Stimulated activated CD8-positive, alpha-beta memory T cell treated with anti-CD3 and anti-CD28 coated beads, Interleukin-4, amount 100 ng/mL, for 24 hours (primary cell): ENCODE results near the gene PC.
"Not testable (repeated sequence)": the region's sequence is repeated elsewhere in the genome, so short reads cannot be mapped to it uniquely, and the experiment has no call there.

Source experiments
- DNase-seq: peaks from one replicate; pipeline ENCODE4 v3.0.0-alpha.2; 2020; ENCODE audit warnings: low read depth

PC gene, protein sequence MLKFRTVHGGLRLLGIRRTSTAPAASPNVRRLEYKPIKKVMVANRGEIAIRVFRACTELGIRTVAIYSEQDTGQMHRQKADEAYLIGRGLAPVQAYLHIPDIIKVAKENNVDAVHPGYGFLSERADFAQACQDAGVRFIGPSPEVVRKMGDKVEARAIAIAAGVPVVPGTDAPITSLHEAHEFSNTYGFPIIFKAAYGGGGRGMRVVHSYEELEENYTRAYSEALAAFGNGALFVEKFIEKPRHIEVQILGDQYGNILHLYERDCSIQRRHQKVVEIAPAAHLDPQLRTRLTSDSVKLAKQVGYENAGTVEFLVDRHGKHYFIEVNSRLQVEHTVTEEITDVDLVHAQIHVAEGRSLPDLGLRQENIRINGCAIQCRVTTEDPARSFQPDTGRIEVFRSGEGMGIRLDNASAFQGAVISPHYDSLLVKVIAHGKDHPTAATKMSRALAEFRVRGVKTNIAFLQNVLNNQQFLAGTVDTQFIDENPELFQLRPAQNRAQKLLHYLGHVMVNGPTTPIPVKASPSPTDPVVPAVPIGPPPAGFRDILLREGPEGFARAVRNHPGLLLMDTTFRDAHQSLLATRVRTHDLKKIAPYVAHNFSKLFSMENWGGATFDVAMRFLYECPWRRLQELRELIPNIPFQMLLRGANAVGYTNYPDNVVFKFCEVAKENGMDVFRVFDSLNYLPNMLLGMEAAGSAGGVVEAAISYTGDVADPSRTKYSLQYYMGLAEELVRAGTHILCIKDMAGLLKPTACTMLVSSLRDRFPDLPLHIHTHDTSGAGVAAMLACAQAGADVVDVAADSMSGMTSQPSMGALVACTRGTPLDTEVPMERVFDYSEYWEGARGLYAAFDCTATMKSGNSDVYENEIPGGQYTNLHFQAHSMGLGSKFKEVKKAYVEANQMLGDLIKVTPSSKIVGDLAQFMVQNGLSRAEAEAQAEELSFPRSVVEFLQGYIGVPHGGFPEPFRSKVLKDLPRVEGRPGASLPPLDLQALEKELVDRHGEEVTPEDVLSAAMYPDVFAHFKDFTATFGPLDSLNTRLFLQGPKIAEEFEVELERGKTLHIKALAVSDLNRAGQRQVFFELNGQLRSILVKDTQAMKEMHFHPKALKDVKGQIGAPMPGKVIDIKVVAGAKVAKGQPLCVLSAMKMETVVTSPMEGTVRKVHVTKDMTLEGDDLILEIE

DNA sequence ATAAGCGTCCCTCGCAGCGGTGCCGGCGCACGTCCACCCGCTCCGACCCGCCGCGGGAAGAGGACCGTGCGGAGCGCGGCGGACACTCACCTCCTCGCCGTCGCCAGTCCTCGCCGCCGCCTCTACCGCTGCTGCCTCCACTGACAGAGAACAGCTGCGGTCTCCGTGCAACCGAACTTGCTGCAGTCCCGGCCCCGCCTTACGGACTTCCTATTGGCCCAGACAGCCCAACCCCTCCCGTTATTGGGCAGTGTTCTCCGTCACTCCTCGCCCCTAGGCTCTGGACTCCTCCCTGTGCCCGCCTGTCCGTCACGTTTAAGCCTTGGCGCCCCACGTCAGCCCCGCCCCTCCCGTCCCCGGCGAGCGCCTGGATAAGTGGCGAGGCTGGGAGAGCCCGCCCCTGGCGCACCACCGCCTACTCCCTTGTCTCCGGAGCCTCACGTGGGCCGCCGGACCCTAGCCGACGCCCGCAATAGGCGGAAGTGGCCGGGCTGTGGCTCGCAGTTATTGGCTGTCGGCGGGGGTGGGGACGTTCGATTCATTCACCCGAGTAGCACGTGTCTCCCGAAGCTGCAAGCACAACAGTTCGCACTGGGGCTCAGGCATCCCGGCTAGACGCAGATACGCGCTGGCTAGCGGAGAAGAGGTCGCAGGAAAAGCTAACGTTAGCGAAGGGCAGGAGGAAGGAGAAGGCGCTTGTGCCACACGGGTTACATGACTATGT is at the start of gene PC:
PC (minus strand) TSS at position 152 of the 724 bp plus-strand sequence. CDS start 86,224 bp downstream, outside the sequence.
- DNase-seq: peak; percentile 96

DNA sequence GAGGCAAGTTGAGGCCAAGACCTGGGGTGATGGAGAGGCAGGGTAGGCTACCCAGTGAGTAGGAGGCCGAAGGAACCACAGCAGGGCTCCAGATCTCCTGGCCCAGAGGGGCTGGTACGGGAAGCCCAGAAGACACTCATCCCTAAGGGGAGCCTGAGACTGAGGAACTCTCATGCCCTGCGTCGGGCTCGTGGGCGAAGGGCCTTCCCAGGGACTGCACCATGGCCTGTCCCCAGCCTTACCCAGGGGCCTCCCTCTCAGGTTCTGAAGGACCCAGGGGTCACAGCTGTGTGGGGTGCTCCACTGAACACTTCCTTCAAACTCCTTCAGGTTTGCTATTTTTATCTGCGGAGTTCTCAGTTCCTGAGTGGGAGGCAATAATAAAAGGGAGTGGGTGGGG is 48.9 kb upstream of the PC start:
- no peak for DNase-seq

GRCh38 chr11:67006029-67006884 is 48.1 kb upstream of the PC start:
- DNase-seq: no peak

- DNase-seq: not testable (repeated sequence)
Measured at GRCh38 chr11:67005200-67005599, 47.0 kb upstream of the PC start.

DNA sequence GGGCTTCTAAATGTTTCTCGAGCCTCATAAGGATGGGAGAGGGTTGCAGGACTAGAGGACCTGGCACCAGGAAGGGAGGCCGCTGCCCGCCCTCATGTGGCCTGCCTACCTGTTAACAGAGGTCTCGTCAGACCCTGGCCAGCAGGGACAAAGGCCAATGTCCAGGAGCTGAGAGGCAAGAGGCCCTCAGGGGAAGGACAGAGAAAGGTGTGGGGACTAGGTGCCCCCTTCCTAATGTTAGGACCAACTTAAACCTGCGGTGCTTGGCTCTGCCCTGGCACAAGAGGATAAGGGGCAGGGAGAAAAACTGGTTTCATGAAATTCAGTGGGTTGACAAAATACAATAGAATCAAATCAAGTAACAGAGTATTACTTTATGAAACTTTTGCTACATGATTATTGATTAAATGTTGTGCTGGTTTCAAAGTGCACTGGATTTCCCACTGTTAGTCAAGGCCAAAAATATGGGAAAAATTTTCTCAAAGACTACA is 44.8 kb upstream of the PC start:
- DNase-seq: no peak

- DNase-seq: no peak
Measured at GRCh38 chr11:67002297-67002913, 44.2 kb upstream of the PC start.

- no peak for DNase-seq
Measured at GRCh38 chr11:67001332-67001731, 43.1 kb upstream of the PC start.

DNA sequence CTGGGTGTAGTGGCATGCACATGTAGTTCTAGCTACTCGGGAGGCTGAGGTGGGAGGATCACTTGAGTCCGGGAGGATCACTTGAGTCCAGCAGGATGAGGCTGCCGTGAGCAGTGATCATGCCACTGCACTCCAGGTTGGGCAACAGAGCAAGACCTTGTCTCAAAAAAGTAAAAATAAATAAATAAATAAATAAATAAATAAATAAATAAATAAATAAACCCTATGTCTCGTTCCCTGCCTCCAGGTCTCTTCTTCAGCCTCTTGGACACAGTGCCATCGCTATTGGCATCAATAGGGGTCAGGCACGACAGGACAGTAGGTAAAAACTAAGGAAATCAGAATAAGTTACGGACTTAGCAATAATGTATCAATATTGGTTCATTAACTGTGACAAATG is 41.4 kb upstream of the PC start:
- no peak for DNase-seq

DNA sequence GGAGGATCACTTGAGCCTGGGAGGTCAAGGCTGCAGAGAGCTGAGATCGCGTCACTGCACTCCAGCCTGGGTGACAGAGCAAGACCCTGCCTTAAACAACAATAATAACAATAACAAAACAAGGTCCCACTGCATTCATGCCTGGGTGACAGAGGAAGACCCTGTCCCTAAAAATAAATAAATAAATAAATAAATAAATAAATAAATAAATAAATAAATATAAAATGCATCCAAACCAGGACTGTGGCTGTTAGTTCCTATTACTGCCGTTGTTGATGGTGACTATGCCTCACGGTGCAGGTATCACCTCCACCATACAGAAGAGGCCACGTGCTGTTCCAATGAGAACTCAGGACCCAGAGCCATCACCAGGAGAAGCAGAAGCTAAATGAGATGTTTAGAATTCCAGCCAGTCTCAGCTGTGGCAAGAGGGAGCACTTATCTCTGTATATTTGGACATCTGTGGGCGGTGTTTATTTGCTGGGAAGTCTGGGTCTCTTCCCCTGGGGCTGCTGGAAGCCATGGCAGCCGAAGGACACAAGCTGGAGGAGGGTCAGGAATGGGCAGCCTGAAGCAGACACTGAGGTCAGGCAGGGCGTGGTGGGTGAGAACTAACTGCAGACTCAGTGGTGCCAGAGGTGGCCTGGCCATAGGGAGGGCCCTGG is 38.6 kb upstream of the PC start:
- DNase-seq: no peak

GRCh38 chr11:66992041-66992440 is 33.9 kb upstream of the PC start:
- no peak for DNase-seq

DNA sequence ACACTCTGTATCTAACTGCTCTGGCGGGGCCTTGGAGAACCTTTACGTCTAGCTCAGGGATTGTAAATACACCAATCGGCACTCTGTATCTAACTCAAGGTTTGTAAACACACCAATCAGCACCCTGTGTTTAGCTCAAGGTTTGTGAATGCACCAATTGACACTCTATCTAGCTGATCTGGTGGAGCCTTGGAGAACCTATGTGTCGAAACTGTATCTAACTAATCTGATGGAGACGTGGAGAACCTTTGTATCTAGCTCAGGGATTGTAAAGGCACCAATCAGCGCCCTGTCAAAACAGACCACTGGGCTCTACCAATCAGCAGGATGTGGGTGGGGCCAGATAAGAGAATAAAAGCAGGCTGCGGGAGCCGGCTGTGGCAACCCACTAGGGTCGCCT is 31.2 kb upstream of the PC start:
- not testable (repeated sequence) for DNase-seq

- not testable (repeated sequence) for DNase-seq
Measured at GRCh38 chr11:66988741-66989140, 30.6 kb upstream of the PC start.

DNA sequence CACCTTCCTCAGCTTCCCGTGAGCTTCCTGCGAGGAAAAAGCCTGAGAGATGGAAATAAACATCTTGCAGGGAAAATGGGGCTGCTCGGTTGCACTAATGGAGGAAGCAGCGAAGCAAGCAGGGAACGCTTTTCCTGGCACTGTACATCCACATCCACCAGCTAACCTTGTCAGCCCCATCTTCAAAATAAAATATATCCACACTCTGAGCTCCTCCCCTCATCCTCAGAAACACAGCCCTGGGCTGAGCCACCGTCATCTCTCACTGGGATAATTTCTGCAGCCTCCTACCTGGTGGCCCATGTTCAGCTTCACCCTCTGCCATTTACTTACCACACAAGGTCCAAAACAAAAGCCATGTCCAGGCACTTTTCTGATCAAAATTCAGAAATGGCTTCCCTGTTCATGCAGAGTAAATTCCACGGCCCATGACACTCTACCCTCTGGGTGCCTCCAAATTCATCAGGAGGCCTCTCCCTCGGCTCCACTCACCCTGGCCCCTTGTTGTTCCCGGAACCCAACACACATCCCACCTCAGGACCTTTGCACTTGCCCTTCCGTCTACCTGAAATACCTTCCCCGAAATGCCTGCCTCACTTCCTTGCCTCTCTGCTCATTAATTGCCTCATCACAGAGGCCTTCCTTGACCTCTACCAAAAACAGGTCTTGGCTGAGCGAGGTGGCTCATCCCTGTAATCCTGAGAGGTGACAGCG is 29.9 kb upstream of the PC start:
- no peak for DNase-seq

DNA sequence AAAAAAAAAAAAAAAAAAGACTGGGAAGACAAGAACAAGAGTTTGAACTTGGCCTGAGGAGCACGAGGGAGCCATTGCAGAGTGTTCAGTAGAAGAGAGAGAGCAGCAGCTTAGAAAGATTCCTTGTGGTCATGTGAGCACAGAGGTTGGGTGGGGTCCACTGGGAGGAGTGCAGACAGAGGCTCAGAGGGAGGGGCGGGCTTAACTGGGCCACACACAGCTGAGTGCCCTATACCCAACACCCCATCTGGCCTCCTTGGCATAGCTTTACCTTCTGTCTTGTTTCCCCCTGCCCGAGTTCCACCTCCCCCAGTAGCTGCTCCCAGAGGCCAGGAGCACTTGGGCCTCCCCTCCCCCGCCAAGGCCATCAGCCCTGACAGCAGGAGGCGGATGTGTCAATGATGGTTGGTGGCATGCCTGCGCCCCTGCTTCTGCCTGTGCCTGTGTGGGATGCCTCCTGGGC is 29.0 kb upstream of the PC start:
- no peak for DNase-seq

DNA sequence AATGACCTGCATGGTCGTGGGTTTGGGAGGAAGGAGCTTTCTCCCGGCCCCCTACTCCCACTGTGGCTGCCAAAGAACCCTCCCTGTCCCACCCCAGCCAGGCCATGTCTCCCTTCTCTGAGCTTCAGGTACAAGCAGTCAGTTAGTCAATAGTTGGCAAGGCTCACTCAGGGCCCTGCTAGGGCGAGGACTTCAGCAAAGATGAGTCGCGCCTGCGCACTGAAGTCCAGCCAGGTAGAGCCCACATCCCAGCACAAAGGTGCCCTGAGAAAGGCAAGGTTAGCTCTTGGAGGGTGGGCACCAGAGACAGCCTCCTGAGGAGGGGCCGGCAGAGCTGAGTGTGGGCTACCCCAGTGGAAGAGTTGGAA is 28.0 kb upstream of the PC start:
- no peak for DNase-seq

GRCh38 chr11:66985508-66986177 is 27.5 kb upstream of the PC start:
- DNase-seq: no peak

GRCh38 chr11:66983275-66983924 is 25.2 kb upstream of the PC start:
- no peak for DNase-seq
